ENCODE data around the gene OR2V2.
"Not testable (repeated sequence)": the region's sequence is repeated elsewhere in the genome, so short reads cannot be mapped to it uniquely, and the experiment has no call there.

Gene OR2V2

DNA sequence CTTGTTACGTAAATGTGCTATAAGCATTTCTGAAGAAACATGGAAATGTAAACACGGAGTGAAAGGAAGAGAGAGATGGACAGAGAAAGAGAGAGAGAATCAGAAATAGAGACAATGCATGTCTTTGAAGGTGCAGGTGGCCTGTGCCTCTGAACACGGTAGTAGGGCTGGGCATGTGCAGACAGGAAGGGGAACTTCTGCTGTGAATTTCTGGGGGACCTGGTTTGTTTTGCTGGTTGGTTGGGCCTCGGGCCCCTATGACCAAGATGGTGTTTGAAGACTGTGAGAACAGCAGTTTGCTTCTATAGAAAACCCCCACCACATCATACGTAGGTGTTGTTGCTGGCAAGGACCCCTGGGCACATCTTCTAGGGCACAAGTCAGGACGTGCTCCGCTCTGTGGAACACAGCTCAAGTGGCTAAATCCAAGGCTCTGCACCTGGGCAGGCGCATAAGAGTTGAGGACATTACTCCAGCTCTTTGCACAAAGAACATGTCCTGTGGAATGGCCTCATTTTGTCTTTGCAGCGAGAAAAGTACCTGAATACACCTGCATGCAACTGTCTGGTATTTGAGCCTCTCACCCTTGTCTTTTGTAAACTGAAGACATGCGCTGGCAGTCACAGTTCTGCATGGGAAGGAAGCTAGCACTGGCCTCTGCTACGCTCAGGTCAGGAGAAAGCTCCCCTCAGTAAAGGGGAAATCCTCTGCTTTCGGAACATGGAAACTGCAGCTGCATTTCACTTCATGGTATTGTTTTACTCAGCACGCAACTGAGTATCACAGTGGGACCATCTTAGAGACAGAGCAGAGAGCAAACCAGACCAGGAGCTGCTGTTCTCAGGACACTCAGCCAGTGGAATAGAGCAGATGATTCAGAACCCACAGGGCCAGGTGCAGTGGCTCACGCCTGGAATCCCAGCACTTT lies 2.7 kb downstream of the OR2V2 start:
- FAIRE-seq, result no peak

DNA sequence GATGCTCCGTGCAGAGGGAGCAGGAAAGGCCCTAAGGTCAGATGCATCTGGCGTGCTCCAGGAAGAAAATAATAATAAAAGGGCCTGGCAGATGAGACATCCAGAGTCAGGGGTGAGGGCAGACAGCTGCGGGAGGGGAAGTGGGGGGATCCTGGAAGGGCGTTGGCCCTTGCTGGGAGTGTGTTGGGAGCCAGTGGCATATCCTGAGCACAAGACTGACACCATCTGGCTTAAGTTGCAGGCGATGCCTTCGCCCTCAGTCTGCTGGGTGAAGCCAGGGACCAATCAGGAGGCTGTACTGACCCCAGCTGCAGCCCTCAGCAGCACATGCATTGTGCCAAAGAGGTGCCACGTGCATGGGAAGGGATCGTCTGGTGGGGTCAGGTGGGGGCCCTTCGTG lies 3.8 kb downstream of the OR2V2 start:
- no peak for FAIRE-seq

DNA sequence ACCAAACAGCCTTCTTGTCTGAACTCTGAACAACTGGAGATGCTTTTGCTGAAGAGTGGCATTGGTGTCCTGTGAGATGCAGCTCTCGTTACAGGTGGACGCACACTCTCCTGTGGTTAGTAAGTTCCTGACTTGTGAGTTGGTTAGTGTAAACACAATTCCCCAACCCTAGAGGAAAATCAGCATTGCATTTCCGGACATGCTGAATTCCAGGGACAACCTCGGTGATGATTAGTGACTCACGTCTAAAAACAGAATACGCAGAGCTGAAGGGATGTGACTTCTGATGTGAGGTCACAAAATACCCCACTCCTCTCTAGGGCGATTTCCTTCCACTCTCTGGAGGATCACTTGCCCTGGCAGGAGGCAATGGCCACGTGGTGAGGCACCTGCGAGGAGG lies 5.0 kb downstream of the OR2V2 start:
- FAIRE-seq, result no peak

DNA sequence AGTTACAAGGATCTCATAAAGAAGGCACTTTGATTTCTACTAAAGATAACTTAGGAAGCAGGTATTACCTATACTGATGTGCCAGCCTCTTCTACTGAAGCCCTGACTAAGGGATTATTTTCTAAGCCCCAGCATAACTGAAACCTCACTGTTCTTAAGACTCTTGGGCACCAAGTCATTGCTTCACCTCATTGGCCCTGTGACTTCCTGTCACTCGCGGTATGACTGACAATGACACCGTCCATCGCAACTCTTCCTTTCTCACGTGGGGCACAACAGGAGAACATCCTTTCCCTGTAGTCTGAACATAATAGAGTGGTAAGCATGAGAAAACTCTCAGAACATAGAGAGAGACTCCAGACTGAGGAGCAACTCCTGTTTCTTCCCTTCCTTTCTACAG lies 6.4 kb downstream of the OR2V2 start:
- FAIRE-seq, result no peak

DNA sequence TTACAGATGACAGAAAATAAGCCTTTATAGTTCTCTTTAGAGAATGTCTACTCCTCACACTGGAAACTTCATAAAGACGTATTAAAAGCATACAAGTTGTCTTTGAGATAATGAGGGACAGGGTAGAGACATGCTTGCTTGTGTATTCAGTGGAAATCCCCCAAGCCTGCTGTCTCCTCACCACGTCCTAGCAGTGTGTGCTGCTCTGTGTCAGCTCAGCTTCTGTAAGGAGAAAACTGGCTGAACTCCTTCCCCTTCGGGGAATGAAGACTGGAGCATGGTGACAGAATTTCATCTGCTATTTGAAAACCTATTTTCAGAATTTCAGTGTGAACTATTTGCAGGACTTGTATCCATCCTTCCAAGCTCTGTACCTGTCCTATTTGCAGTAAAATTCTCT lies 9.4 kb downstream of the OR2V2 start:
- no peak for FAIRE-seq

- FAIRE-seq, result no peak
These were observed 11.5 kb downstream of the OR2V2 start for GRCh38 chr5:181158869-181159268.

DNA sequence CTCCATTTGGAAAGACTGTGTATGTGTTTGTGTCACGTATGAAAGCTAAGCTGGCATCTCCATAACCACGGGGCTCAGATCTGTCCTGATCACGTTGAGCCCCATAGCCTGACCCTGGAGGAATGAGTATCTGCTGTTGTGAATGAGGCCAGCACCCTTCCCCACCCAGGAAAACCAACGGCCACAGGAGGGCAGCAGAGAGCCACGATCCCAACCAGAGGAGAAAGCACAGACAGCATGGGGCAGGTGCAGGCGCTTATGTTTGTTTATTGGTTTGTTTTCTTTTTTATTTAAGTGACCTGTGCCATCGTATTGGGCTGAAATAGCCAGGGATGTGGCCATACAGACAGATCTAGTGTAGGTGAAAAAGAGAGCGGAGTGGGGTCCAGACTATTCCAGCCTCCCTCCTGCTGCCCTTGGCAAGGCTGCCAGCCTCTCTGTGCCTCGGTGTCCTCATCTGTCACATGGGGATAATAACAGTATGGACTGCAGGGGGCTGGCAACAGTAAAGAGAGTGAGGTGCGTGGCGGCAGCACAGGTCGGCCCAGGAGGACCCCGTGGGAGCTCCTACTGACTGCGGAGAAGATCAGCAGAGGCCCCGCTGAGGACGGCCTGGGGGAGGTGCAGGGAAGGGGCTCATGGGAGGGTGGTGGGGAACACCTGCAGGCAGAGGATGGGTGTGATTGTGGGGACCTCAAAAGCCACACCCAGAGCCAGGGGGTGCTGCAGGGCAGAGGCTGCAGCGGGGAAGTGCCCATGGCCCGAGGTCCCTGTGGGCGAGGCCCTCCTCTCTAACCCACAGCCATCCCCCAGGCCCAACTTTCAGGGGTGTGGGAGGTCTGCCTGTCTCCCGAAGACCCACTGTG lies 12.1 kb downstream of the OR2V2 start:
- no peak for FAIRE-seq

GRCh38 chr5:181160152-181160754 lies 12.9 kb downstream of the OR2V2 start:
- FAIRE-seq, result no peak

DNA sequence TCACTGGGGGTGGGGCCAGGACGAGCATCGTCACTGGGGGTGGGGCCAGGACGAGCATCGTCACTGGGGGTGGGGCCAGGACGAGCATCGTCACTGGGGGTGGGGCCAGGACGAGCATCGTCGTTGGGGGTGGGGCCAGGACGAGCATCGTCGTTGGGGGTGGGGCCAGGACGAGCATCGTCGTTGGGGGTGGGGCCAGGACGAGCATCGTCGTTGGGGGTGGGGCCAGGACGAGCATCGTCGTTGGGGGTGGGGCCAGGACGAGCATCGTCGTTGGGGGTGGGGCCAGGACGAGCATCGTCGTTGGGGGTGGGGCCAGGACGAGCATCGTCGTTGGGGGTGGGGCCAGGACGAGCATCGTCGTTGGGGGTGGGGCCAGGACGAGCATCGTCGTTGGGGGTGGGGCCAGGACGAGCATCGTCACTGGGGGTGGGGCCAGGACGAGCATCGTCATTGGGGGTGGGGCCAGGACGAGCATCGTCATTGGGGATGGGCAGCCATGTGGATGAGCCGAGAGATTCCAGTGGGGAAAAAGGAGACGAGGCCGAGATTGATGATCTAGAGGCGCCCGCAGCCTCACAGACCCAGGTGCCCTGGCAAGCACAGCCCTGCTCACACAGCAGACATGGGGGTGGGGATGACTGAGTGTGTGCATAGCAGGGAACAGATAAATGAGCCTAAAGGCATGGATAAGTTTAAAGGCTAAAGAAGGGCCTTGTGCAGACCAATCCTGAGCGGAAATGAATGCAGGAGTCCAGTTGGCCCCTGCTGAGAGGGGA lies 13.6 kb downstream of the OR2V2 start:
- FAIRE-seq, result not testable (repeated sequence)

GRCh38 chr5:181161534-181162175 lies 14.3 kb downstream of the OR2V2 start:
- no peak for FAIRE-seq

- FAIRE-seq, result no peak
These were observed 16.2 kb downstream of the OR2V2 start for GRCh38 chr5:181163487-181164075.

DNA sequence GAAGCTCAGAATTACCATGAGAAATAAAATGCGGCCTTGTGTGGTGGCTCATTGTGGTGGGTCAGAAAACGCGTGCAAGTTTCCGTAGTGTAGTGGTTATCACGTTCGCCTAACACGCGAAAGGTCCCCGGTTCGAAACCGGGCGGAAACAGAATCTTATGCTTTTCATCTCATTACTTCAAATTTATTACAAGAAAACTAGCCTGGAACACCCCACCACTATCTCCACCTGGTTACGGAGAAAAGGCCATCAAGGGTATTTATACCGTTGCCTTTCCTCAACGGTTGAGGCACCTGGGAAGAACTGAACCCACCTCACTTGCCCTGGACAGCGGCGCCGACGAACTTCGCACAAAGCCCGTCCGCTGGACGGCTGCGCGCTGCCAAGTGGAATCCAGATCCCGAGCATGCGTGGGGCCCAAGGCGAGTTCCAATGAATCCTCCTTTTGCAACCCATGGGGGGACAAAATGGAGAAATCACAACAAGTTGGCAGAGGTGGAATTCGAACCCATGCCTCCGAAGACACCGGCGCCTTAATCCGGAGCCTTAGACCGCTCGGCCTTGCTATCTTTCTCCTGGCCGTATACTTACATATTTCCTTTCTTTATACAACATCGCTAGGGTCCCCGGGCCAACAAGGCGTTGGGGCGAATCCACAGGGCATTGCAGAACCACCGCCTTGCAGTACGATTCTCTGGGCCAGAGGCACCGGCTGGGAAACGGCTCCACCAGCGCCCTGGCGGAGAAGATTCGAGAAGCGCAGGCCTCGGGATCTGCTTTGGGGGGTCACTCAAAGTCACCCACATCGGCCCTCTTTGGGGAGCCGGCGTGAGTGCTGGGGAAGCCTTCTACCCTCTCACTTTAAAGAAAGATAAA lies 16.9 kb downstream of the OR2V2 start:
- FAIRE-seq, result no peak

- FAIRE-seq, result no peak
These were observed 19.7 kb downstream of the OR2V2 start for GRCh38 chr5:181166812-181167733.

DNA sequence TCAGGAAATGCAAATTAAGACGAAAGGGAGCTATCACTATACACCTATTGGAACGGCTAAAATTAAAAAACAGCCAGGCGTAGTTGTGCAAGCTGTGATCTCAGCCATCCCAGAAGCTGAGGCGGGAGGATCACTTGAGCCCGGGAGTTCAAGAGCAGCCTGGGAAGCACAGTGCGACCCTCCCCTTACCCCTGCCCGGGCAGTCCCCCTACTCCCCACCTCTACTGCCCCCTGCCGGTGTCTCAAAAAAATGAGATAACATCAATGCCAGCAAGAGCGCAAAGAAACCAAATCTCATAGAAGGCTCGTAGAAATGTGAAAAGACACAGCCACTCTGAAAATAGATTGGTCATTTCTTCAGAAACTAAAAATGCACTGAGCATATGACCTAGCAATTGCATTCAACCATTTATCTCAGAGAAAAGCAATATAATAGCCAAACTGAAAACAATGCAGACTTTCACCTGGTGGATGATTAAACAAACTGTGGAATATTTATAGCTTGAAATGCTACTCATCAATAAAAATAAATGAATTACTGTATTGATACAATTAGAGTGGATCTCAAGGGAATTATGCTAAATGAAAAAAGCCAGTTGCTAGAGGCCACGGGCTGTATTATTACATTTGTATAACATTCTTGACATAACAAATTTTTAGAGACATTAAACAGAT lies 20.6 kb downstream of the OR2V2 start:
- no peak for FAIRE-seq

DNA sequence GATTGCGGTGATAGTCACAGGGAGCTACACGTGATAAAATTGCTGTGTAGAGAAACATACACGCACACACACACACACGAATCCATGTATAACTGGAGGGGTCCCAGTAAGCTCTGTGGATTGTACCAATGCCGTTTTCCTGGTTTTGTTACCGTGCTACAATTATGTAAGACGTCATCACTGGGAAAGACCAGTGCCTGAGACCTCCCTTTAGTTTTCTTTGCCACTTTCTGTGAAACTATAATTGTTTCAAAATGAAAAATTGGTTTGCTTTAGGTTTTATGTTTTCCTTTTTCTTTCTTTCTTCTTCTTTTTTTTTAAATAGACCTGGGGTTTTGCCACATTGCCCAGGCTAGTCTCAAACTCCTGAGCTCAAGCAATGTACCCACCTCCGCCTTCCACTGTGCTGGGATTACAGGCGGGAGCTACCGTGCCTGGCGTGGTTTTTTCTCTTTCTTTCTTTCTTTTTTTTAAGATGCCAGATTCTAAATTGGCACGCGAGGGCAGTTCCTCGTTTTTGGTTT lies 21.3 kb downstream of the OR2V2 start:
- FAIRE-seq, result no peak

DNA sequence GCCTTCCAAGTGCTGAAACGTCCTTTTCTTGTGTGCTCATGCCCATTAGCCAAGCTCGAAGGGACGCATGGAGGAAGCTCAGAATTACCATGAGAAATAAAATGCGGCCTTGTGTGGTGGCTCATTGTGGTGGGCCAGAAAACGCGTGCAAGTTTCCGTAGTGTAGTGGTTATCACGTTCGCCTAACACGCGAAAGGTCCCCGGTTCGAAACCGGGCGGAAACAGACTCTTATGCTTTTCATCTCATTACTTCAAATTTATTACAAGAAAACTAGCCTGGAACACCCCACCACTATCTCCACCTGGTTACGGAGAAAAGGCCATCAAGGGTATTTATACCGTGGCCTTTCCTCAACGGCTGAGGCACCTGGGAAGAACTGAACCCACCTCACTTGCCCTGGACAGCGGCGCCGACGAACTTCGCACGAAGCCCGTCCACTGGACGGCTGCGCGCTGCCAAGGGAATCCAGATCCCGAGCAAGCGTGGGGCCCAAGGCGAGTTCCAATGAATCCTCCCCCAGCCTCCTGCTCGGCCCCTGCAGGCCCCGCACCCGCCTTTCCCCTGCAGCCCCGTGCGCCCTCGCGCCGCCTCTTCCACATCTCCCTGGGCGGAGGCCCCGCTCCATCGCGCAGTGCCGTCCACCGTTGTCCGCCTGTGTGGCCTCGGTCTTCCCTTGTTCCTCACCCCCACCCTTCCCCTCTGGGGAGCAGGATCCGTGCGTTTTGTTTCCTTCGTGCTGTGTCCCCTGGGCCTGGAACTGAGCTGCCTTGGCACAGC lies 22.3 kb downstream of the OR2V2 start:
- FAIRE-seq, result not testable (repeated sequence)

GRCh38 chr5:181170237-181170825 lies 22.9 kb downstream of the OR2V2 start:
- FAIRE-seq, result no peak

All from endometrium (tissue), 2 donors.